Keratinocyte (primary cell): Measurements from ENCODE around the gene FHIP1A. TPM values are rescaled to one million over a fixed set of nuclear protein-coding genes. Genes with fewer than 3 reads are reported as not detected.

ENCODE experiments used
- DNase-seq: peaks from one replicate; pipeline ENCODE4 v3.0.0-alpha.2; 2011; ENCODE audit warnings: low read depth, missing footprints, low spot score
- FAIRE-seq: peaks from 2 replicates; lab custom pipeline; 2011; peaks lifted over from hg19 to GRCh38; lab: Jason Lieb, UNC
- H2AFZ ChIP-seq: 2 replicates; pipeline ENCODE4 v1.6.0; 2012; ENCODE audit warnings: low read length, control low read depth, inconsistent platforms; ENCODE audit not compliant: control insufficient read depth
- H3K27ac ChIP-seq: 2 replicates; pipeline ENCODE4 v1.5.1; 2011; ENCODE audit warnings: low read length; ENCODE audit not compliant: control insufficient read depth, insufficient read depth
- H3K27me3 ChIP-seq: 3 replicates; pipeline ENCODE4 v1.6.0; 2011; ENCODE audit warnings: low read length; ENCODE audit not compliant: control insufficient read depth, insufficient read depth; ENCODE audit errors: extremely low read depth
- H3K36me3 ChIP-seq, 2 experiments: 2 replicates in 1 of 2; 3 replicates in 1 of 2; pipeline ENCODE4 v1.5.1; 2011; ENCODE audit warnings: low read length in 2 of 2, mild to moderate bottlenecking in 1 of 2; ENCODE audit not compliant: control insufficient read depth in 2 of 2, insufficient read depth in 2 of 2; ENCODE audit errors: extremely low read depth in 1 of 2
- H3K4me1 ChIP-seq: 3 replicates; pipeline ENCODE4 v1.5.1; 2011; ENCODE audit warnings: low read length; ENCODE audit not compliant: control insufficient read depth, insufficient read depth; ENCODE audit errors: extremely low read depth
- H3K4me2 ChIP-seq: 3 replicates; pipeline ENCODE4 v1.6.0; 2011; ENCODE audit warnings: low read depth, low read length; ENCODE audit not compliant: control insufficient read depth, insufficient read depth; ENCODE audit errors: extremely low read depth
- H3K4me3 ChIP-seq, 3 experiments: fragments of 200-600 bp in 1 of 3; sonication (generic) in 1 of 3; 2 replicates in 2 of 3; 3 replicates in 1 of 3; pipeline ENCODE4 v1.5.1; 2011 to 2016; ENCODE audit warnings: low read length in 3 of 3, mild to moderate bottlenecking in 3 of 3, control low read depth in 2 of 3, inconsistent platforms in 1 of 3, low read depth in 1 of 3, mixed read lengths in 1 of 3, mixed run types in 1 of 3, moderate library complexity in 1 of 3; ENCODE audit not compliant: control insufficient read depth in 2 of 3, insufficient read depth in 2 of 3; ENCODE audit errors: extremely low read depth in 1 of 3
- H3K79me2 ChIP-seq: 2 replicates; pipeline ENCODE4 v1.6.0; 2012; ENCODE audit warnings: low read length; ENCODE audit not compliant: control insufficient read depth, insufficient read depth
- H3K9ac ChIP-seq: 3 replicates; pipeline ENCODE4 v1.6.0; 2011; ENCODE audit warnings: low read length; ENCODE audit not compliant: control insufficient read depth, insufficient read depth; ENCODE audit errors: extremely low read depth
- H3K9me1 ChIP-seq: 3 replicates; pipeline ENCODE4 v1.6.0; 2011; ENCODE audit warnings: low read length; ENCODE audit not compliant: control insufficient read depth, insufficient read depth; ENCODE audit errors: extremely low read depth
- H3K9me3 ChIP-seq: 2 replicates; pipeline ENCODE4 v1.5.1; 2012; ENCODE audit warnings: low read depth, low read length; ENCODE audit not compliant: control insufficient read depth
- H4K20me1 ChIP-seq: 3 replicates; pipeline ENCODE4 v1.6.0; 2011; ENCODE audit warnings: low read length; ENCODE audit not compliant: control insufficient read depth, insufficient read depth; ENCODE audit errors: extremely low read depth
- EZH2 ChIP-seq: IDR thresholded peaks from one replicate; pipeline ENCODE4 v1.6.1; 2012; ENCODE audit warnings: inconsistent platforms, mild to moderate bottlenecking, low read length, moderate library complexity
- dilution Hi-C: fragments of 300-500 bp; cut with MboI; formaldehyde crosslinking; loops from one replicate; pipeline ENCODE4 v1.7.0; 2020; ENCODE audit warnings: low sequenced_read_pairs; ENCODE audit not compliant: extremely low pct_ligation_motif_present
- polyA plus RNA-seq, 5 experiments: library from polyadenylated mRNA; depleted of rRNA in 3 of 5; stranded (reverse) in 3 of 5; stranded (forward) in 1 of 5; unstranded in 1 of 5; fragments of >200 nt; gene quantifications; 1 replicate in 1 of 5; 2 replicates in 3 of 5; 3 replicates in 1 of 5; pipeline versions ENCODE4 v1.2.1 to v1.2.3, GENCODE V29; 2011 to 2012; ENCODE audit warnings: missing spikeins in 2 of 5, low read depth in 1 of 5, low replicate concordance in 1 of 5
- TF ChIP-seq, protein P1 (sequence below), 3 experiments: IDR thresholded peaks in 1 of 3; conservative IDR thresholded peaks in 1 of 3; optimal IDR thresholded peaks in 1 of 3; 2 replicates in 2 of 3; 3 replicates in 1 of 3; pipeline versions ENCODE3 to v1.5.1; 2011; ENCODE audit warnings: low read length in 3 of 3, mild to moderate bottlenecking in 3 of 3, moderate library complexity in 2 of 3, control low read depth in 1 of 3, inconsistent platforms in 1 of 3; ENCODE audit not compliant: insufficient read depth in 2 of 3; ENCODE audit errors: extremely low read depth in 1 of 3

Gene FHIP1A
- polyA plus RNA-seq, 1 donor (not counting 4 experiments of a cell fraction or from before 2014, with no cell fraction given): 13.4 TPM

DNA sequence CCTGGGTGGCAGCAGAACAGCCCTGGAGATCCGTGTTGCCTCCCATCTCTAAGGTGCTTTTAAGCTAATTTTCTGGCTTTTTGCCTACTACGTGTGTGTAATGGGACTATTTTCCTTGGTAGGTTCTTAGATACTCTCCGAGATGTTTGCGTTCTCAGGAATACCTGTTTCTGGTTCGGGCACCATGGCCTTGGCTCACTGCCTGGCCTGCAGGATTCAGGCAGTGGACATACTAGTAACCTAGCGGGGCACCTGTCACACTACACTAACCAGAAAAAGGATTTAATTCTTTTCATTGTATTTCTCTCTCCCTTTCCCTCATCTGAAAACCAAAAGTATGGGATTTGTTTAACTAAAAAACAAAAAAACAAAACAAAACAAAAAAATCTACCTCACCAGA lies 29.2 kb downstream of the FHIP1A start:
- Histone ChIP-seq H4K20me1 (no peaks in the 10 kb centered on the region), H2AFZ (no peak overlapping the region), H3K4me2 (no peak overlapping the region), H3K4me3 (no peak overlapping the region), H3K27ac (no peak overlapping the region), H3K36me3 (no peaks in the 10 kb centered on the region), H3K9ac (no peak overlapping the region), H3K79me2 (peaks cover 35% of the 10 kb centered on the region), H3K4me1 (peaks cover 22% of the 10 kb centered on the region), H3K9me3 (no peaks in the 10 kb centered on the region), H3K9me1 (no peaks in the 10 kb centered on the region), H3K27me3 (no peaks in the 10 kb centered on the region)
- FAIRE-seq (no peak), DNase-seq (no peak)
- dilution Hi-C loops: no loop called here
- no peak for TF ChIP-seq EZH2
- TF ChIP-seq, protein P1, sequence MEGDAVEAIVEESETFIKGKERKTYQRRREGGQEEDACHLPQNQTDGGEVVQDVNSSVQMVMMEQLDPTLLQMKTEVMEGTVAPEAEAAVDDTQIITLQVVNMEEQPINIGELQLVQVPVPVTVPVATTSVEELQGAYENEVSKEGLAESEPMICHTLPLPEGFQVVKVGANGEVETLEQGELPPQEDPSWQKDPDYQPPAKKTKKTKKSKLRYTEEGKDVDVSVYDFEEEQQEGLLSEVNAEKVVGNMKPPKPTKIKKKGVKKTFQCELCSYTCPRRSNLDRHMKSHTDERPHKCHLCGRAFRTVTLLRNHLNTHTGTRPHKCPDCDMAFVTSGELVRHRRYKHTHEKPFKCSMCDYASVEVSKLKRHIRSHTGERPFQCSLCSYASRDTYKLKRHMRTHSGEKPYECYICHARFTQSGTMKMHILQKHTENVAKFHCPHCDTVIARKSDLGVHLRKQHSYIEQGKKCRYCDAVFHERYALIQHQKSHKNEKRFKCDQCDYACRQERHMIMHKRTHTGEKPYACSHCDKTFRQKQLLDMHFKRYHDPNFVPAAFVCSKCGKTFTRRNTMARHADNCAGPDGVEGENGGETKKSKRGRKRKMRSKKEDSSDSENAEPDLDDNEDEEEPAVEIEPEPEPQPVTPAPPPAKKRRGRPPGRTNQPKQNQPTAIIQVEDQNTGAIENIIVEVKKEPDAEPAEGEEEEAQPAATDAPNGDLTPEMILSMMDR (optimal IDR thresholded peaks at IDR 0.05 in 1 of 3, IDR thresholded peaks at IDR 0.05 in 1 of 3, conservative IDR thresholded peaks at IDR 0.05 in 1 of 3; ENCODE audit: extremely low read depth in 1 of 3, insufficient read depth in 2 of 3, low read length in 3 of 3): no peak

DNA sequence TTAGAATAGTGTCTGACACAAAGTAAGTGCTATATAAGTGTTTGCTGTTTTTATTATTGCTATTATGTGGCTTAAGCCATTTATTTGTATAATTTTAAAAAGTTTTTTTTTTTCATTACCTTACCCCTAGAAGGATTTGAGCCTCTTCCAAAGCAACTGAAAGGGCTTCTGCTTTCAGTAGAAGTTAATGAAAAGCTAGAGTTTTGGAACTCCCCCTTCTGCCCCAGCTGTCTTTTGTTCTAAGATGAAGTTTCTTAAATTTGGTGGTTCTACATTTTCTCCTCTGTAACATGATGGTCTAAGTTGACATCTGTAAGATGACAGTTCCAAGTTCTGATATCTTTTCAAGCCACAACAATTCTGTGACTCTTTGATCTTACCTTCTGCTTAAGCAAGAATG lies 30.3 kb downstream of the FHIP1A start:
- no peak overlapping the region for H2AFZ ChIP-seq
- no peak overlapping the region for H3K27ac ChIP-seq
- dilution Hi-C loops: no loop called here
- H3K9me3 ChIP-seq: no peaks in the 10 kb centered on the region
- H3K4me2 ChIP-seq: no peak overlapping the region
- no peaks in the 10 kb centered on the region for H3K9me1 ChIP-seq
- peaks cover 17% of the 10 kb centered on the region for H3K4me1 ChIP-seq
- no peak overlapping the region for H3K9ac ChIP-seq
- H3K36me3 ChIP-seq: no peaks in the 10 kb centered on the region
- no peaks in the 10 kb centered on the region for H3K27me3 ChIP-seq
- peaks cover 38% of the 10 kb centered on the region for H3K79me2 ChIP-seq
- DNase-seq (no peak), FAIRE-seq (no peak)
- no peaks in the 10 kb centered on the region for H4K20me1 ChIP-seq
- H3K4me3 ChIP-seq: no peak overlapping the region
- TF ChIP-seq EZH2: no peak
- TF ChIP-seq, protein P1 (optimal IDR thresholded peaks at IDR 0.05 in 1 of 3, IDR thresholded peaks at IDR 0.05 in 1 of 3, conservative IDR thresholded peaks at IDR 0.05 in 1 of 3; ENCODE audit: extremely low read depth in 1 of 3, insufficient read depth in 2 of 3, low read length in 3 of 3): no peak
